NCI-H146 (cell line): Measurements from ENCODE around the gene UBE2R2.
"Not testable (repeated sequence)": the region's sequence is repeated elsewhere in the genome, so short reads cannot be mapped to it uniquely, and the experiment has no call there.

ENCODE experiments used
- DNase-seq: peaks from one replicate; lab custom pipeline; 2025; lab: John Stamatoyannopoulos, UW

UBE2R2 gene

DNA sequence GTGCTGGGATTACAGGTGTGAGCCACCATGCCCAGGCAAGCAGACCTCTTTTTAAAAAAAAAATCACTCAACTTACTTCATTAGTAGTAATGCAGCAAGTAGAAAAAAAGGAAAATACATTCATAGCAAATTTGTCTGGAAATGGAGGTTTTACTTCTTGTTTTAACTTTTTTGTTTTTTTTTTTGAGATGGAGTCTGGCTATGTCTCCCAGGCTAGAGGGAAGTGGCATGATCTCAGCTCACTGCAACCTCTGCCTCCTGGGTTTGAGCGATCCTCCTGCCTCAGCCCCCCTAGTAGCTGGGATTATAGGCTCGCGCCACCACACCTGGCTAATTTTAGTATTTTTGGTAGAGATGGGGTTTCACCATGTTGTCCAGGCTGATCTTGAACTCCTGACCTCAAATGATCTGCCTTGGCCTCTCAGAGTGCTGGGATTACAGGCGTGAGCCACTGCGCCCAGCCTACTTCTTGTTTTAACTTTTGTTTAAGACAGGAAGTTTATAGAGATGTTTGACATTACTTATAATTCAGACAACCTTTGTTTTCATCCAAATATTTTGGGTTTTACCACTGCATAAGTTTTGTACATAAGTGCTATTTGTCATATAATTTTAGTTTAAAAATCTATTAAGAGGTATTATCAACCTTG is 26.5 kb downstream of the UBE2R2 start:
- DNase-seq = no peak

DNA sequence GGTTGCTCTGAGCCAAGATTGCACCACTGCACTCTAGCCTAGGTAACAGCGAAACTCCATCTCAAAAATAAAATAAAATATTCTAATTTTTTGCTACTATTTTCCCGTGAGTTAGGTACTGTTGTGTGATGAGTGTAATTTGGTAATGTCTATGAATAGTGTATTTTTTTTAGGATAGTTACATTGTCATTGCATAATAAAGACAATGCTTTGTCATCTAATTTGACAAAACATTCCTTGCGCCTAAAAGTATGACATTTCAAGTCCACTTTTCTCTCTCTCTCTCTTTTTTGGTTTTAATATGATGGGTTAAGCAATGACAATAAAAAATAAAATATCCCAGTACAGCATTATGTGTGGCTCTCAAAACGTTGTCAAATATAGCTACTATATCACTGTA is 29.3 kb downstream of the UBE2R2 start:
- no peak for DNase-seq

DNA sequence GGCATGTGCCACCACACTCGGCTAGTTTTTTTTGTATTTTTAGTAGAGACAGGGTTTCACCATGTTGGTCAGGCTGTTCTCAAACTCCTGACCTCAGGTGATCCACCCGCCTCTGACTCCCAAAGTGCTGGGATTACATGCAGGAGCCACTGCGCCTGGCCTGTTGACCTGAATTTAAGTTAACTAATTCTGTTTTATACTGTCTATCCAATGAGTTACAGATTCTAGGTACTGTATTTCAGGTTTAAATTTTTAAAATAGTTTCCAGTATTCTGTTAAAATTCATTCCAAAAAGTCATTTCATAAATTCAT is 30.9 kb downstream of the UBE2R2 start:
- DNase-seq = not testable (repeated sequence)

DNA sequence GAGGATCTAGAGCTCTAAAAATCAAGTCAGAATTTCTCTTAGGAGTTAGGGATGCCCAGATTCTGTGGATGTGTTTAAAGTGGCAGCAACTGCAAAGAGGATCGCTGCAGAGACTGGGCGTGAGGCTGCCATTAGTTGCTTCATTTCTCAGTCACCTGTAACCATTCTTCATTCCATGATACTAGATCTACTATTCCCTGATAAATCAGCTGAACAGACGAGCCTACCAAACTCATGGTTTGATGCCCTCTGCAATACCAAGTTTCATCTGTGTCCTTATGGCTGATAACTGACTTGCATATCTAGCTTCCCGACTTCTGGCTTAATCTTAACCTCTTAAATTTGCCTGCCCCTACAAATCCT is 33.3 kb downstream of the UBE2R2 start:
- no peak for DNase-seq

DNA sequence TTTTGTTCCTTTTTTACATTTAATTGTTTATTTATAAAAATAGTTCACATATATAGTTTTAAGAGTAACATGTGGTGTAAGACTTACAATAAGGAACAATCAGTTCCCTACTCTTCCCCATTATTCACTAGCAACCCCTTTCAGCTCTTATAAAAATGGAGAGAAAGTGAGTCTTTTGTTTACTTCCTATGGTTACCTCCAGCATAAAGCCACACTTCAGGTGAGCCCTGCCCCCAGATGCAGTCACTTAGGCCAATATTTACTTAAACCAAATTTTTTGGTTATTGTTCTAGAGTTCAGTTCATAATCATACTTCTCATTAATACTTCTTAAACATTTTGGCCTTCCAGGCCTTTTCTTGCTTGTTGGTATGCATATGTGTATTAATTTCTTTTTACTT is 33.7 kb downstream of the UBE2R2 start:
- DNase-seq = no peak

DNA sequence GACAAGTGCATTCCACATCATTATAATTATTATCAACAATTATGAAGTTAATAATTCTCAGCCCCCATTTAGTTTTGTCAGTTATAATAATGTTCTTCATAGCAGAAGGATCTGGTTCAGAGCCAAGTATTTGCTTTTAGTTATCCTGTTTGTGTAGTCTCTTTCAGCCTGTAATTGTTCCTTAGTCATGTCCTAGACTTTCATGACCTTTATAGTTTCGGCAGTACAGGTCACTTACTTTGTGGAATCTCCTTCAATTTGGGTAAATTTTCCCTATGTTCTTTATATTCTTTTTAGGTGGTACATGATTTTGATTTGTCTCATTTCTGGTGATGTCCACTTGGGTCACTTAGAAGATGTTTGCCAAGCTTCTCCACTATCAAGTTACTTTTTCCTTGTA is 34.3 kb downstream of the UBE2R2 start:
- DNase-seq = no peak

DNA sequence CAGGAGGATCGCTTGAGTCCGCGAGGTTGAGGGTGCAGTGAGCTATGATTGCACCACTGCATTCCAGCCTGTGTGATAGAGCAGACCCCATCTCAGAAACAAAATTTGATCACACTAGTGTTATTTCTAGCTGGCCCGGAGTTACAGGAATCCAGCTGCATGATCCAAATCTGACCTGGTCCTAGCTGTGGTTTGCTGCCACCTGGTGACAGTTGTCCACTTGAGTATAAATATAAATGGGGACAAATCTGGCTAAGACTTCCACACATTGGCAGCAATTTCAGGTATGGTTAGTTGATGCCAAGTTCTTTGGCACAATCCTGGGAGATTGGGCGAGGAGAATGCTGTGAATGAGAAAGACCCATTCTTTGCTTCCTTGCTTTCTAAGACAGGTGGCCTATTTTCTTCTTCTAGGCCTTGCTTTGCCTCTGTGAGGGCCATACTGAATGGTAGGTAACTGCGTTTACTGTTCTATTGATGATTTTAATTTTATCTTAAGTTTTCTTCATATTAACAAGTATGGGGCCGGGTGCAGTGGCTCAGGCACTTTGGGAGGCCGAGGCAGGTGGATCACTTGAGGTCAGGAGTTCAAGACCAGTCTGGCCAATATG is 35.4 kb downstream of the UBE2R2 start:
- peak; percentile 52 for DNase-seq

DNA sequence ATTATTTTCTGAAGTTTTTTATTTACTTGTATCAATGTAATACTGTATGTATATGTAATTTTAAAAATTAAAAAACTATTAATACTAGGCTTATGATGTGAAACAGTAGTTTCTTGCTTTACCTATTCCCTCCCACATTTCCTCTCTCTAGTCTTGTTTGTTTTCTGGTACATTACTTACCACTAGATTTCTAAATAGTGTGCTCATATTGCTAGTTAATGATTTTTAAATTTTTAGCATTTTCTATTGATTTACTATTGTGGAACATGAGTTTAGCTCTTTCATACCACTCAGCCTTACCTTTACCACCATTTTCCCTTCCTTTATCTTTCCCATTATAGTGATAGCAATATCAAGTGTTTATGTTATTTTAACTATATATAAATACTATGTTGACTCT is 39.3 kb downstream of the UBE2R2 start:
- DNase-seq = no peak

DNA sequence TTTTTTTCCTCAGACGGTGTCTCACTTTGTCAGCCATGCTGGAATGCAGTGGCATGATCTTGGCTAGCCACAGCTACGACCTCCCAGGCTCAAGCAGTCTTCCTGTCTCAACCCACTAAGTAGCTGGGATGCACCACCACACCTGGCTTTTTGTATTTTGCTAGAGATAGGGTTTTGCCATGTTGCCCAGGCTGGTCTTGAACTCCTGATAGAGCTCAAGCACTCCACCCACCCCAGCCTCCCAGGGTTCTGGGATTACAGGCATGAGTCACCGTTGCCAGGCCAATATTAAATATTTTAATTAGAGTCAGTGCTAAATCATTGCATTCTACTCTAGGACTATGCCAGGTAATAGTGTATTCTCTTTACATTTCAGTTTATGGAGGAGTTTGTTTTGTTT is 41.5 kb downstream of the UBE2R2 start:
- DNase-seq = no peak

DNA sequence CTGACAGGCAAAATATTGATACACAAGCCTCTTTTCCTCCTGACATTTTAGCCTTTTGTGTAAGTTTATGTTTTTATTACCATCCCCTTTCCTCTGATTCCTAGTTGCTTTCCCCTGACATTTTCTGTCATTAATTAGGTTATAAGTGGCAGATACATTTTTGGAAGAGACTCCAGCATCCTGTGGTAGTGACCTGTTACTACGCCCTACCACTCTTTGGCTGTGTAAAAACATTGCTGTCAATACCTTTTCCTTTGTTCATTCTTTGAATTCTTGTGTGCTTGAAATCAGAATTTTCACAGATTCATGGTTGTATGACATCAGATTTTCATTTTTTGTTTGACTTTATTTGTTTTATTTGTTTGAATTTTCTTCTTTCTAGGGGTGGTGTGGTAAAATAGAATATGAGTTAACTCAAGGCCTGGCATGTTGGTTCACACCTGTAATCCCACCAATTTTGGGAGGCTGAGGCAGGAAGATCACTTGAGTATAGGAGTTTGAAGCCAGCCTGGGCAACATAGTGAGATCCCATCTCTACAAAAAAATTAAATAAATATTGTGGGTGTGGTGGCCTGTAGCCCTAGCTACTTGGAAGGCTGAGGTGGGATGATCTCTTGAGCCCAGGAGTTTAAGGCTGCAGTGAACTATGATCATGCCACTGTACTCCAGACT is 43.4 kb downstream of the UBE2R2 start:
- DNase-seq = no peak

DNA sequence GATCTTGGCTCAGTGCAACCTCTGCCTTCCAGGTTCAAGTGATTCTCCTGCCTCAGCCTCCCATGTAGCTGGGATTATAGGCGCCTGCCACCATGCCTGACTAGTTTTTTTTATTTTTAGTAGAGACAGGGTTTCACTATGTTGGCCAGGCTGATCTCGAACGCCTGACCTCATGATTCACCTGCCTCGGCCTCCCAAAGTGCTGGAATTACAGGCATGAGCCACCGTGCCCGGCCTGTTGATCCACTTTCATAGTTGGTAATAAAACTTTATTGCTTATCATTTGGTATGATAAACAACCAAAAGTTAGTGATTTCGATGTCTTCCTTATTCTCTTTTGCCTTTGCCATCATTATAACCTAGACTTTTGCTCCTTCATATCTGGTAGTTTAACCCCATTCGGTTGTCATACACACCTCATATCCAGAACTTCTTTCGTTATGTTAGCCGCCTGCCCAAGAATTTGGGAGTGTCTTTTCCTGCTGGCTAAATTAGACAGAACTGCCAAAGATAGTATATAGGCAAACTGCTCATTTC is 45.0 kb downstream of the UBE2R2 start:
- DNase-seq = no peak

DNA sequence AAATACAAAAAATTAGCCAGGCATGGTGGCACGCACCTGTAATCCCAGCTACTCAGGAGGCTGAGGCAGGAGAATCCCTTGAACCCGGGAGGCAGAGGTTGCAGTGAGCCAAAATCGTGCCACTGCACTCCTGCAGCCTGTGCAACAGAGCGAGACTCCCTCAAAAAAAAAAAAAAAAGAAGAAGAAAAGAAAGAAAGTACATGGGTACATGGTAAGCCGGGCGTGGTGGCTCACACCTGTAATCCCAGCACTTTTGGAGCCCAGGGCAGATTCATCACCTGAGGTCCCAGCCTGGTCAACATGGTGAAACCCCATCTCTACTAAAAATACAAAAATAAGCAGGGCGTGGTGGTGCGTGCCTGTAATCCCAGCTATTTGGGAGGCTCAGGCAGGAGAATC is 46.1 kb downstream of the UBE2R2 start:
- not testable (repeated sequence) for DNase-seq

DNA sequence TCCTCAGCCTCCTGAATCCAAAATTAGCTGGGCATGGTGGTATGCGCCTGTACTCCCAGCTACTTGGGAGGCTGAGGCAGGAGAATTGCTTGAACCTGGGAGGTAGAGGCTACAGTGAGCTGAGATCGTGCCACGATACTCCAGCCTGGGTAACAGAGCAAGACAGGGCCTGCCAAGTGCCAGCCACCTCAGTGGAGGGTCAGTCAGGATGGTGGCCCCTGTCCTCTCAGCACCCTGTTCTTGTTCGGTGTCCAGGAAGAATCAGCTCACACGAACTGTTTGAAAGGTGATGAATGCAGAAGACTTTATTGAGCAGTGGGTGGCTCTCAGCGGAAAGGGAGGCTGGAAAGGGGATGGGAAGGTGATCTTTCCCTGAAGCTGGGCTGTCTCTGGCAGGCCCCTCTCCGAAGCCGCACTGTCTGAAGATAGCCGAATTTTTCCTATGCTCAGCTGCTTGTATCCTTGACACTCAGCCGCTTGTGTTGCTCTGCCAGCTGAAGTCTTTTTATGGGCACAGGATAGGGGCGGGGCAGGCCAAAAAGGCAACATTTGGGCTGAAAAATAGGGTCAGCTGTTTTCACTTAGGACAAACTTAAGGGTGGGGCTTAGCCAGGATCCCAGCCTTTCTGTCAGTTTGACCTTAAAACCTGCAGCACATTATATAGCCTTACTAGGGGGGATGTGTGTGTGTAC is 50.9 kb downstream of the UBE2R2 start:
- DNase-seq = no peak

DNA sequence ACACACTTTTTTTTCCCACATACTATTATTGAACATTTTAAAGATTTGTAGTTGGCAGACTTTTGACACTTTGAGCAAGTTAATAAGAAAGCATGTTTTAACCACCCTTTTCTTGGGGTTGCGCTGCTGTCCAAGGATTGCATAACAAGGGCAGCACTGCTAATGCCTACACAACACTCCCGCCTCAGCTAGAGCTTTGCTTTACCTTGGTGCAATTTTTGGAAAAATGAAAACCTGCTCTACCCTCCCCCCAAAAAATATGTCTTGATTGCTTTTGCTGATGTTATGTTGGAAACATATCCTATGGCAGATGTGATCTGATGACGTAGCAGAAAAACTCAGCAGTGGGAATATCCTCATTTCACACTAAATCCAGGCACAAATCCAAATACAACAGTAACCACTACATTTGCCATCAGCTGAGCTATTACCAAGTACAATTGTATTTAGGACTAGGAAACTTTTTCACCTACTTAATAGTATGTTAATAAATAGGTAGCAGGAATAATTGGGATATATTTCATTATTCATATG is 51.5 kb downstream of the UBE2R2 start:
- DNase-seq = no peak

DNA sequence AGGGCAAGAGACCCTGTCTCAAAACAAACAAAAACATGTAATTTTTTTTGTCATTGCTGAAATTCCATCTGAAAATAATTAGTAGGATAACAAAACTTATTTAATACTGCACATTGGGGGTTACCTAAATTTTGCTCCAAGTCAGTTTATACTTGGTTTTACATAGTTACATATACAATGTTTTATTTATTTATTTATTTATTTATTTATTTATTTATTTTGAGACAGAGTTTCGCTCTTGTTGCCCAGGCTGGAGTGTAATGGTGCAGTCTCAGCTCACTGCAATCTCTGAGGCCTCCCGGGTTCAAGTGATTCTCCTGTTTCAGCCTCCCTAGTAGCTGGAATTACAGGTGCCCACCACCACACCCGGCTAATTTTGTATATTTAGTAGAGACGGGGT is 52.3 kb downstream of the UBE2R2 start:
- DNase-seq = not testable (repeated sequence)

DNA sequence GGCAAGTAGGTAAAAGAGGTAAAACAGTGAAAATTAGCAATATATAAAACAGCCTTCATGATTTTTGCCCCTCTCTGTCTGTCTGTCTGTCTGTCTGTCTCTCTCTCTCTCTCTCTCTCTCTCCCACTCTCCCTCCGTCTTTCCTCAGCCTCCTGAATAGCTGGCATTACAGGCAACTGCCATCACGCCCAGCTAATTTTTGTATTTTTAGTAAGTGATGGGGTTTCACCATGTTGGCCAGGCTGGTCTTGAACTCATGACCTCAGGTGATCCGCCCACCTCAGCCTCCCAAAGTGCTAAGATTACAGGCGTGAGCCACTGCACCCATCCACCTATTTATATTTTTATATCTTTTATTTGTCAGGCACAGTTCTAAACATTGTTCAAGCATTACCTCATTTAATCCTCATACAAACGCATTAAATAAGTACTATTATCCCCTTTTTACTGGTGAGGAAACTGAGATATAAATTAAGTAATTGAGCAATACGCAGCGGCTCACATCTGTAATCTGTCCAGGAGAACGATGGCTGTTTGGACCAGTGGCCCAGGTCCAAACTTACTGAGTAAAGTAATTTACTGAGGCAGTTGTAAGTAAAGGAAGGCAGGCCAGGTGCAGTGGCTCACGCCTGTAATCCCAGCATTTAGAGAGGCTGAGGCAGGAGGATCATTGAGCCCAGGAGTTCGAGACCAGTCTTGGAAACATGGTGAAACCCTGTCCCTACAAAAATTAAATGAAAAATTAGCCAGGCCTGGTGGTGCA is 60.9 kb downstream of the UBE2R2 start:
- no peak for DNase-seq

DNA sequence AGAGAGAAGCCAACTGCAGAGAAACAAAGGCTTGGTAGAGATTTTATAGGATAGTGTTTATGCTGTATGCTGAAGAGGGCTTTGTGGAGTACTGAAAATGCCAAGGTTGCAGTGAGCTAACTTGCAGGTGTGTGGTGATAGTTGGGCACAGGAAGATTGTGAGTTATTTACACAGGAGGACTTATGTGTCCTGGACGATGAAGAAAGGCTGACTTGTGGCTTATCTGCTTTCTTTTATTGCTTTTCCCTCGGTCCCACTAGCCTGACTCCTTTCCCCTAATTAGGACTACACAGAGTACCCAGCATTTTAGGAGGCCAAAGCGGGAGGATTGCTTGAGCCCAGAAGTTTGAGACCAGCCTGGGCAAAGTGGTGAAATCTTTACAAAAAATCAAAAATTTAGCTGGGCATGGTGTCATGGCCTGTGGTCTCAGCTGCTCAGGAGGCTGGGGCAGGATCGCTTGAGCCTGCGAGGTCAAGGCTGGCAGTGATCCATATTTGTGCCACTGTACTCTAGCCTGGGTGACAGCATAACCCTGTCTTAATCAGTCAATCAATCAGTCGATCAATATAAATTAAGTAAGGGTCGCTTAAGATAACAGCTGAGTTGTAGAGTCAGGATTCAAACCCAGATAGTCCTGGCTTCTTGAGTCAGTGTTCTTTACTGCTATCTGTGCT is 61.9 kb downstream of the UBE2R2 start:
- no peak for DNase-seq

DNA sequence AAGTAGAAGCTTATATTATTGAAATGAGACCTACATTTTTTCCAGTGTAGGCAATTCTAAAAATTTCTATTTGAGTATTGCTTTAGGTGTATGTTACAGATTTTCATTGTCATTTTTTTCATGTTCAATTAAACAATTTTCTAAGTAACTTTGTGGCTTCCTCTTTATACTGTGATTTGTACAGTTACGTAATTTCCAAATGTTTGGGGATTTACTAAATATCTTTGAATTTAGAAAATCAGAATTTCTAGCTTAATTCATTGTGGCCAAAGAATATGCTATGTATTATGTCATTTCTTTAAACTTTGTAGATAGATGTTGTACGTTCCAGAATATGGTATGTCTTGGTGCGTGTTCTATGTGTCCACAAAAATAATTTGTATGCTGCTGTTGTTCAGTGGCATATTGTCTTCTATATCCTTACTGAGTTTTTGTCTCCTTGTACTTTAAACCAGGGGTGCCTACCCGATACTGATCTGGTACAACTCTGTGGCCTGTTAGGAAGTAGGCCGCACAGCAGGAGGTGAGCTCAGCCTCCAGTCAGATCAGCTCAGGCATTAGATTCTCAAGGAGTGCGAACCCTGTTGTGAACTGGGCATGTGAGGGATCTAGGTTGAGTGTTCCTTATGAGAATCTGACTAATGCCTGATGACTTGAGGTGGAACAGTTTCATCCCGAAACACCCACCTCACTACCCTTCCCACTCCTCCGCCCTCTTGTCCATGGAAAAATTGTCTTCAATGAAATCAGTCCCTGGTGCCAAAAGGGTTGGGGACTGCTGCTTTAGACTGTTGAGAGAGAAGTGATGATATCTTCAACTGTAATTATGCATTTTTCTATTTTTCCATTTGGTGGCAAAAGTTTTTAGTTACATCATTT is 63.5 kb downstream of the UBE2R2 start:
- no peak for DNase-seq

DNA sequence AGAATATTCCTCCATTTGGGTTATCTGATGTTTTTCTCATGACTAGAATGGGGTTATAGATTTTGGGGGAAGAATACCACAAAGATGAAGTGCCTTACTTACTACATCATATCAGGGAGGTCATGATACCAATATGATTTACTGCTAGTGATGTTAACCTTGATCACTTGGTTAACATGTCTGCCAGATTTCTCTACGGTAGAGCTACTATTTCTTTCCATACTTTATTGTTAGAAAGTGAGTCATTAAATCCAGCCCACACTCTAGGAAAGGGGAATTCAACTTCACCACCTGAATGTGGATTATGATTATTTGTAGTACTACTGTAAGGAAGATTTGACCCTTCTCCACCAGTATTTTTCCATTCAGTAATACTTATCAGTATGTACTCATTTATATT is 64.7 kb downstream of the UBE2R2 start:
- DNase-seq = no peak
